SW 1271 (cell line): ENCODE data around the gene DCUN1D2.
"Not testable (repeated sequence)": the region's sequence is repeated elsewhere in the genome, so short reads cannot be mapped to it uniquely, and the experiment has no call there.

ENCODE experiments used
- DNase-seq, 2 experiments: peaks; one replicate each; lab custom pipeline; 2025; lab: John Stamatoyannopoulos, UW

DCUN1D2 gene

DNA sequence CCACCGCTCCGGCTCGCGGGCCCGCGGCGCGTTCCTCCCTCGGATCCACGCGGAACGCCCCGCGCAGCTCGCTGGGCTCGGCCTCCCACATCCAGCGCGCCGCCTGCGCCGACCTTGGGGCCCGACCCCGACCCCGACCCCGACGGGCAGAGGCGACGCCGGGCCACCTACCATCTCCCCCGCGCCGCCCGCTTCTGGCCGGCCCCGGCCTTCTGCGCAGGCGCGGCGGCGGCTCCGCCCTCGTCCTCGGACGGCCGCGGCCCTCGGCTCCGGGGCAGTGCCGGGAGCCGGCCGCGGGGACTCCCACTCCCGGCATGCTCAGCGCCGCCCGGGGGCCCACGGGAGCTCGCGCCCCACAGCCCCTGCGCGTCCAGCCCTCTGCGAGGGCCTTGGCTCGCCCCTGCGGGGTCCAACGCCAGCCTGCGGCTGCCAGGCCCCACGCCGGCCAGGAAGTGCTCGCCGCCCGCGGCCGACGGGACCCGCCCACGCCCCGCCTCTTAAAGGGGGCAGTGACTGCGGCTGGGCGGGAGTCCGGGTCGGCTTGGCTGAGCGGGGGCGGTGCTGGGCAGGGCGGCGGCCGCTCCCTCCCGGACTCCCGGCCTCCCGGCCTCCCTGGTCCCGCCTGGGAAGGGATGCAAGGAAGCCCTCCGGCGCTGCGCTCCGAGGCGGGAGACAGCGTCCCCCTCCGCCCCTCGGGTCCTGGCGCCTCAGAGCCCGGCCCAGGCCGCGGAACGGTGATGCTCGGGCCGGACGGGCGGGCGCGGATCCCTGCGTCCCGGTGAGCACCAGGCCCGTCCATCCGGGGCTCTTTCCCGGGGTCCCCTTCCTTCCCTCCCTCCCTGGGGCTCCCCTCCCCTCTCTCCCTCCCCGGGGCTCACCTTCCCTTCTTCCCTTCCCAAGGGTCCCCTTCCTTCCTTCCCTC is at the start of gene DCUN1D2:
Gene DCUN1D2, minus strand, starts transcription at position 216 of the 922 bp plus-strand sequence. Its CDS starts 42 bp downstream, at position 174.
- peak; percentile 13 to 45 for DNase-seq

DNA sequence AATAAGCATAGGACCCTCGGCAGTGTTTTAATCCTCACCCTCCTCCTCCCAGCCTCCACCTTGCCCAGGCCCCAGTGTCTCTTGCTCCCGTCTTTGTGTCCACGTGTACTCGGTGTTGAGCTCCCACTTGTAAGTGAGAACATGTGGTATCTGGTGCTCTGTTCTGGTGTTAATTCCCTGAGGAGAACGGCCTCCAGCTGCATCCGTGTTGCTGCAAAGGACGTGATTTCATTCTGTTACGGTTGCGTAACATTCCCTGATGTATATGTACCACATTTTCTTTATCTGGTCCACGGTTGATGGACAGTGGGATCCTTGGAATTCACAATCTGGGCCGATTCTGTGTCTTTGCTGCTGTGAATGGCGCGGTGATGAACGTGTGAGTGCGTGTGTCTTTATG is 49.3 kb upstream of the DCUN1D2 start:
- no peak for DNase-seq

DNA sequence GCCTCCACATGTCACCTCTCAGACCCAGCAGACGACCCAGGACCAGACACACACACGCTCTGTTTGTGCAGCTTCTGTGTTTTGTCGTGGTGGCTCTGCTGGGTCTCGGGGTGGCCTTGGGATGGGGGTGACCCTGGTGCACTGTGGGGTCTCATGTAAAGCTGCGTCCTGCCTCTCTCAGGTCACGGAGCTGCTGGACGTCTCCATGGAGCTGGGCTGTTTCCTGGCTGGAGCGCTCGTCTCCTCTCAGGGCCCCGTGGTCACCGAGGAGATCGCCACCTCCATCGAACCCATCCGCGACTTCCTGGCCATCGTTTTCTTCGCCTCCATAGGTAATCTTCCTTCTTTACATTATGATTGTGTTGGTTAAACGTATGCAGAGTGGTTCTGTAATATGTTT is 48.7 kb upstream of the DCUN1D2 start:
- DNase-seq: no peak

DNA sequence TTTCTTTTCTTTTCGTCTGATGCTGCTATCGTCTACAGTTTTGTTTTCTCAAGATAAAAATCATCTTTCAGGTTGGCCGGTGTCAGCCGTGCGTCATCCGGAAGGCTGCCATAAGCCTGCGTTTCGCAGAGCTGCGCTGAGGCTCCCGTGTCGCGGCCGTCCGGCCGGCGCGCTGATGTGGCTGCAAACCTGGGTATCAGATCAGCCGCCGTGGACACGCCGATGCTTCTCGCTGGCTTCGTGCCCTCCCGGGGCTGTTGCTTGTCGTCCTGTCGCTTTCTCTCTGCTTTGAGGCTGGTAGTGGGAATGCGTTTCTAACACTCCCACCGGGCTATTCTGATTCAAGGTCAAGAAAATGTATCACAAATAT is 48.2 kb upstream of the DCUN1D2 start:
- DNase-seq: no peak

DNA sequence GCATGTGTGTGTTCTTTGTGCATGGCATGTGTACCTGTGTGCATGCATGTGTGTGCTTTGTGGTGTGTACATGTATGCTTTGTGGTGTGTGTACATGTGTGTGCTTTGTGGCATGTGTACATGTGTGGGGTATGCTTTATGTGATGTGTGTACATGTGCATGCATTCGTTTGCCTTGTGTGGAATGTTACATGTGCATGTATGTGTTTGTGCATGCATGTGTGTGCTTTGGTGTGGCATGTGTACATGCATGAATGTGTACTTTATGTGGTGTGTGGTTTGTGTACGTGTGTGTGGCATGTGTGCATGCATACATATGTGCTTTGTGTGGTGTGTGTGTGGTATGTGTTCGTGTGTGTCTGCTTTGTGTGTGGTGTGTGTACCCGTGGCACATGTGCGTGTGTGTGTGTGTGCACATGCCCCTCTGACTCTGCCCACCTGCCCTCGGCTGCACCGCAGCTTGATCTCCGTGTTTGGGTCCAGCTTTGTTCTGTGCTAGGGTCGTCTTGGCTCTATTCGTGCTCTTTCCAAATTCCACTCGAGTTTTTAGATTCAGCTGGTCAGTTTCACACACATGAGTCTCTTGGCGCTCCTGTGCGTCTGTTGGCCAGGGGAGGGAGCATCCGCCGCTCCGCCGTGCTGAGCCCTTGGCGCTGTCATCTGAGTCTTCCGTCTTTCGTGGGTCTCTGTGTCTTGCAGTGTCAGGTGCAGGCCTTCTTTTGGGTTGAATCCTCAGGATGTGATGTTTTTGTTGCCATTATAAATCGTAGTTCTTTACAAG is 47.6 kb upstream of the DCUN1D2 start:
- no peak for DNase-seq

DNA sequence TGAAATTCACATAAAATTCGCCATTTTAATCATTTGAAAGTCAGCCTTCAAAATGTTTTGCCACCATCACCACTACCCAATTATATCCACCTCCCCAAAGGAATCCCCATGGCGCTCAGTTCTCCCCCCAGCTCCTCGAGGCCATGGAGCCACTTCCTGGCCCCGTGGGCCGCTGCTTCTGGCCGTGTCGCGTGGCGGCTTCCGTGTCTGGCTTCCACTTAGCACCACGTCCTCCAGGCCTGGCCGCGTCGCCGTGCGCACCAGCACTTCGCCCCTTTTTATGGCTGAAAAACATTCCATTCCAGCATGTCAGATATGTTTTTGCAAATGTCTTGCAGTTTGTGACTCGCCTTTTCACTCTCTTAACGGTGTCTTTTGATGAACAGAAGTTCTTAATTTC is 46.7 kb upstream of the DCUN1D2 start:
- DNase-seq: no peak

DNA sequence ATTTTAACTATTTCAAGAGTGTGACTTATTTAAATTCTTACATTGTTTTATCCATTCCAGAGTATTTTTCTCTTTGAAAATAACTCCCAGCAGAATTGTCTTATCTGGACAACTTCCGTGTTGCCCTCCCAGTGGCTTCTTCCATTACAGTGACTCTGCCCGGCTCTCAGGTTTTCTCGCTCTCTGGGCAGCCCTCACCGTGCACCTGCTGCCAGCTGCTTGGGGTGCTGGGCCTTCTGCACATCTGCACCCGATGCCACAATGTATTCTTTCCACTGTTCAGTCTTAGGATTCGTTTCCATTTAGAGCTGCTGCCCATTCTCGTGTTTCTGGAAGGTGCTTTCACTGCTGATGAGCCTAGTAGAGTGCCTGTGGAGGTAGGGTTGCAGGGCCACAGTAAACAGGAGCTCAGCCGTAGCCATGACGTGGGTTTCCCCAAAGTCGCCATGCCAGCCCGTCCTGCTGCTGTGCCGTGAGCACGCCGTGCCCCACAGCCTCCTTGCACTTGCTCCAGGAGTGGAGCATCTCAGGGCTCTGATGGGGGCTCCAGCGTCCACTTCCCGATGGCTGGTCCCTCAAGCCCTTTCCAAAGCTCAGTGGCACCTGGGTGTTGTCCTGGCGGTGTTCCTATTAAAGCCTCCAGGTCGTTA is 46.1 kb upstream of the DCUN1D2 start:
- DNase-seq: no peak

DNA sequence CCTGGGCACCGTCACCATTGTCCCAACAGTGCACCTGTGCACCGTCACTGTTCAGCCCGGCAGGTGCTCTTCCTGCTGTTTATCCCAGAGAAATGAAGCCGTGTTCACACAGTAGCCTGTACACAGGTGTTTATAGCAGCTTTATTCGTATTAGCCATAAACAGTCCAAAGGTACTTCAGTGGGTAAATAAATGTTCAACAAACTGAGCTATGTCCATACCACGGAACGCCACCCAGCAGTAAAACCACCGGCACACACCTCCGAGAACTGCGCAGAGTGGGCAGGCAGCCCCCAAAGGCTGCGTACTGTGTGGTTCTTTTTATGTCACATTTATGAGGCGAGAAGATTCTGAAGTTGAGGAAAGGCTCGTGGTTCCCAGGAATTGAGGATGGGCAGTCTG is 44.9 kb upstream of the DCUN1D2 start:
- no peak for DNase-seq

DNA sequence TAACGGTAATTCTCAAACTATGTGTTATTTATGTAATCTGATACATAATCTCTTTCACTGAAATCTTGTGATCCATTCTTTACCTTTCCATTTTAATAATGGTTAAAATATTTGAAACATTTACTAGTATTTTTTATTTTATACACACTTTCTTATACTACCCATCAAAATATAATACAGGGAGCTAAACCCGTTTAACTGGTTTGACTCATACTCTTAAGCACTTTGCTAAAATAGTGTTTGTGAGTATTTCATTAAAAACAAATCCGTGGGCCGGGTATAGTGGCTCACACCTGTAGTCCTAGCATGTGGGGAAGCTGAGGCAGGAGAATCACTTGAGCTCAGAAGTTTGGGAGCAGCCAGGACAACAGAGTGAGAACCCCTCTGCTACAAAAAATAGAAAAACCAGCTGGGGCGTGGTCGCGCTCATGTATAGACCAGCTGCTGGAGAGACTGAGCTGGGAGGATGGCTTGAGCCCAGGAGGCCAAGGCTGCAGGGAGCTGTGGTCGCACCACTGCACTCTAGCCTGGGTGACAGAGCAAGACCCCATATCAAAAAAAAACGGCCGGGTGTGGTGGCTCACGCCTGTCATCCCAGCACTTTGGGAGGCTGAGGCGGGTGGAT is 43.8 kb upstream of the DCUN1D2 start:
- DNase-seq: no peak

DNA sequence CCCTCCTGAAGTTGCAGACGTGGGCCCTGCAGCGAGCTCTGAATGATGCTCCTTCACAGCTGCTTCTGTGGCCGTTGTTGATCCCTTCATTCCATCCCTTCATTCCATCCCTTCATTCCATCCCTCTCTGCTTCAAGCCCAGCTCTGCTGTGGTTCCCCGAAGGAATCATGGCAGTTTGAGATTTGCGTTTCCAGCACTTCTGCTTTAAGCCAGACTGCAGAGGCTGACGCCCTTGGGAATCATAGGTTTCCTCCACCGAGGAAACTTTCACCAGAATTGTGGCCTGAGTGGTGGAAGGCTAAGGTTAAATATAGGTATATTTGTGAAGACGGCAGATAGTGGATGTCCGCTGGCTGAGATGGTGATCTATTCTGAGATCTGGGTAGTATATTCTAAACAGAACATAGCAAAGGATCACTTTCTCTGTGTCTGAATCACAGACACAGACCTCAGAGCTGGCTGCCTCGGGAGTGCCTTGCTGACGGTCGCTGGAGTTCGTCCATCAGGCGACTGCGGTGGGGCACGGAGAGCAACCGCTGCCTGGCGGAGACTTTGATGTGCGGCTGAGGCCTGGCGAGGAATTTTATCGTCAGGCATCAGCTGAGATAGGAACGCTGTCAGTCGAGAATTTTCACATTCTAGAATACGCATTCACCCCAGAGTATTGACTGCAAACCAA is 42.8 kb upstream of the DCUN1D2 start:
- no peak for DNase-seq

DNA sequence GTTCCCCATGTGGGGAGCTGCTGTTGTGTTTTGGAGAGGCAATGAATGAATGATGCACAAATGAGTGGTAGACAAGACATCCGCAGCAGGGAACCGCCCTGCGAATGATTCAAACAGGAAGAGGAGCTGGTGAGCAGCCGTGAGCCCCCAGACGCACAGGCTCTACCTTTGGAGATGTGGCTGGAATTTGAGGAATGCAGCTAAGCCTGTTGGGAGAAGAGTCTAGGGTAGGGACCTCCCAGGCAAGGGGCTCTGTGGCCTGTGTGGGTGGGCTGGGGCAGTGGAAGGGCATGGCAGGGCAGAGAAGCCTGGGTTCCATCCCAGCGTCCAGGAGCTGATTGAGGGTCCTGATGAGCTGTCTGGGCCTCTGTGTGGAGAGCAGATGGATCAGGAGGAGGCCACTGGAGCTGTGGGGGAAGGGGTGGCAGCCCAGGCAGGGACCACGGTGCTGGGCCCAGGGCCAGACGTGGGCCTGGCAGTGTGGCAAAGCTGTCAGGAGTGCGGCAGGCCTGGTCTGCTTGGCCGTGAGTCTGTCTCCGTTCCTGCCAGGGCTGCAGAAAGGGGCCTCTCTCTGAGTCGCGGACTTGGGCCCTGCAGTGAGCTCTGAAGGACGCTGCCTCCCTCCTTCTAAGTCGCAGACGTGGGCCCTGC is 41.8 kb upstream of the DCUN1D2 start:
- no peak for DNase-seq

DNA sequence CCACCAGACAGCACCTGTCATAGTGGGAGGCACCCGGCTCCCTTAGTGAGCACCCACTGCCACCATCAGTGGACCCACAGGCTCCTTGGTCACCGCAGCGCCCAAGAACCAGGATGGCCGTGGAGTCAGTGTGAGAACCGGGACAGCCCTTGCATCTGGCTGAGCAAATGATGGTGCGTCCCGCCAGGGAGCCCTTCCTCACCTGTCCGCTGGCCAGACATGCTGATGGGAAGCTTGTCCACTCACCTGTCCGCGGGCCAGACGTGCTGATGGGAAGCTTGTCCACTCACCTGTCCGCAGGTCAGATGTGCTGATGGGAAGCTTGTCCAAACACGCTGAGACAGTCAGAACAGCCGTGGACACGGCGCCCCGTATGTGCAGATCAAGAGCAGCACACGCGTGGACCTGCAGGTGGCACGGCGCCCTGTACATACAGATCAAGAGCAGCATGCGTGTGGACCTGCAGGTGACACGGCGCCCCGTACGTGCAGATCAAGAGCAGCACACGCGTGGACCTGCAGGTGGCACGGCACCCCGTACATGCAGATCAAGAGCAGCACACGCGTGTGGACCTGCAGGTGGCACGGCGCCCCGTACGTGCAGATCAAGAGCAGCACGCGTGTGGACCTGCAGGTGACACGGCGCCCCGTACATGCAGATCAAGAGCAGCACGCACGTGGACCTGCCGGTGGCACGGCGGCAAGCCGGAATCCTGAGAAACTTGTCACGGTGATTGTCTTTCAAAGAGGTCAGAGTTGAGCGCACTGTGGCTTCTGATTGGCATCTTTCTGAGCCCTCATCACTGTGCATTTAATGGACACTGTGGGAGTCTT is 40.7 kb upstream of the DCUN1D2 start:
- no peak for DNase-seq

DNA sequence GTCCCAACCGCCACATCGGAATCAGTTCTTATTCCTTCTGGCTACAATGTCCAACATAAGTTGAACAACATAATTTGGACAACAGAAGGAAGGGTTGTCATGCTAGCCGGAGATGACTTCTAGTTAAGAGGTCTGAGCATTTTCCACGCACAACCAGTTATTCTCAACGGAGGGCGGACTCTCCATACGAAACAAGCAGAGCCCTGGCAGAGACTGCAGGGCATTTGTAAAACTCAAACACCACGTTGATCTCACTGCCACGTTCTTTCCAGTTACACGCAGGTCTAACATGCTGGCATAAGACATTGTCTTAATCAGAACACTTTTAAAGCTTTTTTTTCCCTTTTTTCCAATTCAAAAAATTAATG is 38.3 kb upstream of the DCUN1D2 start:
- no peak for DNase-seq

DNA sequence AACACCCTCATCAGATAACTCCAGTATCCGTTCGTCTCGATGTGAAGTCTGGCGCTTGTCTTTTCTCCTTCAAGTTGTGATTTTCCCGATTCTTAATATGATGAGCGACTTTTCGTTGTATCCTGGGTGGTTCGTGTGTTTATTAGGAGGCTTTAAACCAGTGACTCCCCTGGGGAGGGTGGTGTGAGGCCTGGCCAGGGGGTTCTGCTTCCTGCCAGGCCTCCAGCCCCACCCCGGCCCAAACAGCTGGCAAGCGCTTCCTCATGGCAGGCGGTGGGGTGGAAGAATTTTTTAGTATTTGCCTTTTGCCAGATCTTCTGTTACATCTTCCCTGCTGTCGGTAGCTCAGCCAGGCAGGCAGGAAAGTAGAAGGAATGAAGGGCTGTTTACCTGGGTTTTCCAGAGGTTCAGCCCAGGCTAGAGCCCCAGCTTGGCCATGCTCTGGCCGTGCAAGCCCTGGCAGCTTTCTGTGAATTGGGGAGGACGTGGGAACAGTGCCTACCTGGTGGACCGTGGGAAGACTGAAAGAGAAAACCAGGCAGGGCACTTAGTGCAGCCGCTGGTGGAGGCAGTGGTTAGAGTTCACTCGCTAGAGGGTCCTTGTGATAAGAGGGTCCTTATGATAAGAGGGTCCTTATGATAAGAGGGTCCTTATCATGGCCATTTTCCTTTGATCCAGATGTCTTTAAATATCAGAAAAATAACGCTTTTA is 37.7 kb upstream of the DCUN1D2 start:
- DNase-seq: no peak

DNA sequence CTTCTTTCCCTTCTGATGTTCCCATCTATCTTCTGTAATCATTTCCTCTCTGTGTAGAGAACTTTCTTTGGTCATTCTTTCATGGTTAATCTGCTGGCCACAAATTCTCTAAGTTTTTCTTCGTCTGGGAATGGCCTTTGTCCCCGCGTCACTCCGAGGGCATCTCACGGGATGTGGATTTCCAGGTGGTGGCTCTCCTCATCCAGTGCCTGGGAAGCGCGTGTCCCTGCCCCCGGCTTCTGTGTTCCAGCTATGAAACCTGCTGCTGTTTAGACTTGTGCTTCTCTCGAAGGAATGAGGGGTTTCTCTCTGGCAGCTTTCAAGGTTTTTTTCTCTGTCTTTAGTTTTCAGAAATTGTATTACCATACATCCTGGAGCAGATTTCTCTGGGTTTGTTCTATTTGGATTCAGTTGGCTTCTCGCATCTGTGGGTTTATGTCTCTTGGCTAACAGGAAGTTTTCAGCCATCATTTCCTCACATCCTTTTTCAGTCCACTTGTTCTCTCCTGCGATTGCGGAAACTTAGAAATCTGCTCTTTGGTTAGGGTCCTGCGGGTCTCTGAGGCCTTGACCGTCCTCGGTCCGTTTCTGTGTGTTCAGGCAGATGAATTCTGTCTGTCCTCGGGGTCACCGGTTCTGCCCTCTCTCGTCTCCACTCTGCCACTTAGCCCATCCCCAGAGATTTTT is 36.9 kb upstream of the DCUN1D2 start:
- DNase-seq: no peak

DNA sequence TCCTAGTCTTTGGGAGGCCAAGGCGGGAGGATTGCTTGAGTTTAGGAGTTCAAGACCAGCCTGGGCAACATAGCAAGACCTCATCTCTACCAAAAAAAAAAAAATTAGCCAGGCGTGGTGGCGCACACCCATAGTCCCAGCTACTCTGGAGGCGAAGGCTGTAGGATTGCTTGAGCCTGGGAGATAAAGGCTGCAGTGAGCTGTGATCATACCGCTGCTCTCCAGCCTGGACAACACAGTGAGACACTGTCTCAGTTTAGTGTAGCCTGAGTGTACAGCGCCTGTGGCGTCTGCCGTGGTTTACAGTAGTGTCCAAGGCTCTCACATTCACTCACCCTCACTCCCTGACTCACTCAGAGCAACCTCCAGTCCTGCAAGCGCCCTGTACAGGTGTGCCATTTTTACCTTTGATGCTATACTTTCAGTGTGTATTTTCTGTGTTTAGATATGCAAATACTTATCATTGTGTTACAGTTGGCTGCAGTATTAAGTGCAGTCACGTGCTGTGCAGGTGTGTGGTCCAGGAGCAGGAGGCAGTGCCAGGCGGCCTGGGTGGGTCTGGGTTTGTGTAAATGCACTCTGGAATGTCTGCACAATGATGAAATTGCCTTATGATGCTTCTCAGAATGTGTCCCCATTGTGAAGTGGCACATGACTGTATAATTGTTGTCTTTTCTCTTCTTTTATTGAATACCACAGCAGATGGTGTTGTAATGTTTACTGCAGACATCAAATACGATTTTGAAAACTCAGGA is 36.1 kb upstream of the DCUN1D2 start:
- no peak for DNase-seq

DNA sequence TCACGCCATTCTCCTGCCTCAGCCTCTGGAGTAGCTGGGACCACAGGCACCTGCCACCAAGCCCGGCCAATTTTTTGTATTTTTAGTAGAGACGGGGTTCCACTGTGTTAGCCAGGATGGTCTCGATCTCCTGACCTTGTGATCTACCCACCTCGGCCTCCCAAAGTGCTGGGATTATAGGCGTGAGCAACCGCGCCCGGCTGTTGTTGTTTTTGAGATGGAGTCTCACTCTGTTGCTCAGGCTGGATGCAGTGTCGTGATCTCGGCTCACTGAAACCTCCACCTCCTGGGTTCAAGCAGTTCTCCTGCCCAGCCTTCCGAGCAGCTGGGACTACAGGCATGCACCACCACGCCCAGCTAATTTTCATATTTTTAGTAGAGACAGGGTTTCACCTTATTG is 31.9 kb upstream of the DCUN1D2 start:
- DNase-seq: not testable (repeated sequence)

DNA sequence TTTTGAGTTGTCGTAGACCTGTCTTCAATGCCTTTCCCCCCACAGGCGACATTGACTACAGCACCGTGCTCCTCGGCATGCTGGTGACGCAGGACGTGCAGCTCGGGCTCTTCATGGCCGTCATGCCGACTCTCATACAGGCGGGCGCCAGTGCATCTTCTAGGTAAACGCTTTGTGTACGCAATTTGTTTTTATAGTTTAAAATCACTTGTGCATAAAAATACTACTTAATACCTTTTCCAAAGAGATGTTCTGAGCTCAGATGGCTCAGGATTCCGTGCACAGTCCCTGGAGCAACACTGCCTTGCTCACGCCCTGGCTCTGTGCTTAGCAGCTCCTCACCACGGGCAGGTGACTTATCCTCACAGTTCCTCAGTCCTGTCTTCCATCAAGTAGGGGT is 30.1 kb upstream of the DCUN1D2 start:
- no peak for DNase-seq
